ENCODE results near the gene RNASE4. TPM values are rescaled to one million over a fixed set of nuclear protein-coding genes. Genes with fewer than 3 reads are reported as not detected.

The RNASE4 gene
- total and polyA plus RNA-seq, 10 of the 15 experiments (the other 5 are each of a cell fraction or from before 2014, with no cell fraction given) = 0.87 to 2.6 (median 1.3) TPM

DNA sequence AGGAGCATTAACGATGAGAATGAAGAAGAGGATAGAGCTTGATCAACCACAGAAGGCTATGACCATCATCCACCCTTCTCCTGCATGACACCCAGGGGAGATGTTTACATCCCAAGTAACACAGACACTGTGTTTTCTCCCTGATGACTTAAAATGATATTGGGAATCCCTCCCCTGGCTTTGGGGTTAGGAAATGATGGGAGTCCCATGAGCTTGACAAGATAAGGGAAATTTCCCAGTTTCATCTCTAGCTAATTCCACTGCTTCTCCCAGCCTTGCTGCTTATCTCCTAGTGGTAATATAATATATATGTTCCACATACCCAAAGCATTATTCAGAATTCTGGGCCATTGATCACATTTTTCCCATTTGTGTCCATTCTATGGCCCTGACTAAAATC is 38.9 kb upstream of the RNASE4 start:
- no peaks in the 10 kb centered on the region for H4K20me1 ChIP-seq (ENCODE audit: control insufficient read depth, insufficient read depth)
- no TSS peak for BruUV-seq (replicated peaks)
- 88% methylated on average over 1 of the region's 1 CpG for WGBS (ENCODE audit: insufficient coverage, insufficient replicate concordance, low lambda C conversion rate, missing lambda C conversion rate)
- no peak overlapping the region for H3K27ac ChIP-seq (ENCODE audit: control insufficient read depth, insufficient read depth)
- DNase-seq (ENCODE audit: low read depth, low spot score) (no peak), FAIRE-seq (no peak), ATAC-seq (no peak)
- no peaks in the 10 kb centered on the region for H3K79me2 ChIP-seq (ENCODE audit: control insufficient read depth, insufficient read depth, low read length)
- ChIA-PET RAD21 (ENCODE audit: unreplicated experiment) (interaction anchor here (0.6 kb wide), 1 partner anchor 61 kb away, joined by 4 read pairs; no protein-coding TSS in a partner anchor), CTCF (interaction anchor here (0.7 to 1.1 kb wide), 2 partner anchors 45 to 51 kb away, joined by 3 read pairs; no protein-coding TSS in a partner anchor), SMC1A (ENCODE audit: uncharacterized antibody, unreplicated experiment) (interaction anchor here (0.8 to 1.3 kb wide), 3 partner anchors 13 to 46 kb away, joined by 3 to 4 read pairs (median 3); no protein-coding TSS in a partner anchor), POLR2A (no interaction called here)
- no peak overlapping the region for H2AFZ ChIP-seq (ENCODE audit: control insufficient read depth, low read depth, low read length)
- H3K4me1 ChIP-seq (ENCODE audit: control insufficient read depth, insufficient read depth, low read length) = no peaks in the 10 kb centered on the region
- intact Hi-C loops (cut with micrococcal nuclease; ENCODE audit: unreplicated experiment) = no loop called here
- no peaks in the 10 kb centered on the region; a peak in 1 of 4 replicates for H3K27me3 ChIP-seq (replicated peaks in 1 of 2; ENCODE audit: control insufficient read depth in 2 of 2, insufficient read depth in 2 of 2, low read length in 1 of 2)
- H3K4me2 ChIP-seq (ENCODE audit: control insufficient read depth, insufficient read depth) = no peak overlapping the region
- in situ Hi-C loops (cut with MboI) = no loop called here
- no peak for TF ChIP-seq SUPT20H (IDR thresholded peaks at IDR 0.05; ENCODE audit: borderline replicate concordance, control insufficient read depth, low read depth, low read length)
- TF ChIP-seq, protein P1, sequence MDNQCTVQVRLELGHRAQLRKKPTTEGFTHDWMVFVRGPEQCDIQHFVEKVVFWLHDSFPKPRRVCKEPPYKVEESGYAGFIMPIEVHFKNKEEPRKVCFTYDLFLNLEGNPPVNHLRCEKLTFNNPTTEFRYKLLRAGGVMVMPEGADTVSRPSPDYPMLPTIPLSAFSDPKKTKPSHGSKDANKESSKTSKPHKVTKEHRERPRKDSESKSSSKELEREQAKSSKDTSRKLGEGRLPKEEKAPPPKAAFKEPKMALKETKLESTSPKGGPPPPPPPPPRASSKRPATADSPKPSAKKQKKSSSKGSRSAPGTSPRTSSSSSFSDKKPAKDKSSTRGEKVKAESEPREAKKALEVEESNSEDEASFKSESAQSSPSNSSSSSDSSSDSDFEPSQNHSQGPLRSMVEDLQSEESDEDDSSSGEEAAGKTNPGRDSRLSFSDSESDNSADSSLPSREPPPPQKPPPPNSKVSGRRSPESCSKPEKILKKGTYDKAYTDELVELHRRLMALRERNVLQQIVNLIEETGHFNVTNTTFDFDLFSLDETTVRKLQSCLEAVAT (IDR thresholded peaks at IDR 0.05) = no peak
- TF ChIP-seq TARDBP (IDR thresholded peaks at IDR 0.05; ENCODE audit: borderline replicate concordance) = no peak
- TF ChIP-seq GABPA (IDR thresholded peaks at IDR 0.05; ENCODE audit: low read depth) = no peak
- TF ChIP-seq, protein P2, sequence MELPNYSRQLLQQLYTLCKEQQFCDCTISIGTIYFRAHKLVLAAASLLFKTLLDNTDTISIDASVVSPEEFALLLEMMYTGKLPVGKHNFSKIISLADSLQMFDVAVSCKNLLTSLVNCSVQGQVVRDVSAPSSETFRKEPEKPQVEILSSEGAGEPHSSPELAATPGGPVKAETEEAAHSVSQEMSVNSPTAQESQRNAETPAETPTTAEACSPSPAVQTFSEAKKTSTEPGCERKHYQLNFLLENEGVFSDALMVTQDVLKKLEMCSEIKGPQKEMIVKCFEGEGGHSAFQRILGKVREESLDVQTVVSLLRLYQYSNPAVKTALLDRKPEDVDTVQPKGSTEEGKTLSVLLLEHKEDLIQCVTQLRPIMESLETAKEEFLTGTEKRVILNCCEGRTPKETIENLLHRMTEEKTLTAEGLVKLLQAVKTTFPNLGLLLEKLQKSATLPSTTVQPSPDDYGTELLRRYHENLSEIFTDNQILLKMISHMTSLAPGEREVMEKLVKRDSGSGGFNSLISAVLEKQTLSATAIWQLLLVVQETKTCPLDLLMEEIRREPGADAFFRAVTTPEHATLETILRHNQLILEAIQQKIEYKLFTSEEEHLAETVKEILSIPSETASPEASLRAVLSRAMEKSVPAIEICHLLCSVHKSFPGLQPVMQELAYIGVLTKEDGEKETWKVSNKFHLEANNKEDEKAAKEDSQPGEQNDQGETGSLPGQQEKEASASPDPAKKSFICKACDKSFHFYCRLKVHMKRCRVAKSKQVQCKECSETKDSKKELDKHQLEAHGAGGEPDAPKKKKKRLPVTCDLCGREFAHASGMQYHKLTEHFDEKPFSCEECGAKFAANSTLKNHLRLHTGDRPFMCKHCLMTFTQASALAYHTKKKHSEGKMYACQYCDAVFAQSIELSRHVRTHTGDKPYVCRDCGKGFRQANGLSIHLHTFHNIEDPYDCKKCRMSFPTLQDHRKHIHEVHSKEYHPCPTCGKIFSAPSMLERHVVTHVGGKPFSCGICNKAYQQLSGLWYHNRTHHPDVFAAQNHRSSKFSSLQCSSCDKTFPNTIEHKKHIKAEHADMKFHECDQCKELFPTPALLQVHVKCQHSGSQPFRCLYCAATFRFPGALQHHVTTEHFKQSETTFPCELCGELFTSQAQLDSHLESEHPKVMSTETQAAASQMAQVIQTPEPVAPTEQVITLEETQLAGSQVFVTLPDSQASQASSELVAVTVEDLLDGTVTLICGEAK (IDR thresholded peaks at IDR 0.05; ENCODE audit: borderline replicate concordance) = no peak
- TF ChIP-seq MTA2 (IDR thresholded peaks at IDR 0.05; ENCODE audit: low read depth) = no peak
- TF ChIP-seq, protein P3, sequence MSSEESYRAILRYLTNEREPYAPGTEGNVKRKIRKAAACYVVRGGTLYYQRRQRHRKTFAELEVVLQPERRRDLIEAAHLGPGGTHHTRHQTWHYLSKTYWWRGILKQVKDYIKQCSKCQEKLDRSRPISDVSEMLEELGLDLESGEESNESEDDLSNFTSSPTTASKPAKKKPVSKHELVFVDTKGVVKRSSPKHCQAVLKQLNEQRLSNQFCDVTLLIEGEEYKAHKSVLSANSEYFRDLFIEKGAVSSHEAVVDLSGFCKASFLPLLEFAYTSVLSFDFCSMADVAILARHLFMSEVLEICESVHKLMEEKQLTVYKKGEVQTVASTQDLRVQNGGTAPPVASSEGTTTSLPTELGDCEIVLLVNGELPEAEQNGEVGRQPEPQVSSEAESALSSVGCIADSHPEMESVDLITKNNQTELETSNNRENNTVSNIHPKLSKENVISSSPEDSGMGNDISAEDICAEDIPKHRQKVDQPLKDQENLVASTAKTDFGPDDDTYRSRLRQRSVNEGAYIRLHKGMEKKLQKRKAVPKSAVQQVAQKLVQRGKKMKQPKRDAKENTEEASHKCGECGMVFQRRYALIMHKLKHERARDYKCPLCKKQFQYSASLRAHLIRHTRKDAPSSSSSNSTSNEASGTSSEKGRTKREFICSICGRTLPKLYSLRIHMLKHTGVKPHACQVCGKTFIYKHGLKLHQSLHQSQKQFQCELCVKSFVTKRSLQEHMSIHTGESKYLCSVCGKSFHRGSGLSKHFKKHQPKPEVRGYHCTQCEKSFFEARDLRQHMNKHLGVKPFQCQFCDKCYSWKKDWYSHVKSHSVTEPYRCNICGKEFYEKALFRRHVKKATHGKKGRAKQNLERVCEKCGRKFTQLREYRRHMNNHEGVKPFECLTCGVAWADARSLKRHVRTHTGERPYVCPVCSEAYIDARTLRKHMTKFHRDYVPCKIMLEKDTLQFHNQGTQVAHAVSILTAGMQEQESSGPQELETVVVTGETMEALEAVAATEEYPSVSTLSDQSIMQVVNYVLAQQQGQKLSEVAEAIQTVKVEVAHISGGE (CRISPR knock-in tag; IDR thresholded peaks at IDR 0.05) = no peak
- H3K4me3 ChIP-seq = no peak overlapping the region
- no peaks in the 10 kb centered on the region for H3K36me3 ChIP-seq (ENCODE audit: control insufficient read depth in 2 of 2, insufficient read depth in 2 of 2, low read length in 1 of 2)
- H3K9ac ChIP-seq (ENCODE audit: control insufficient read depth, insufficient read depth, low read length) = no peak overlapping the region
- H3K9me3 ChIP-seq (replicated peaks; ENCODE audit: control insufficient read depth, insufficient read depth, low read length) = no peaks in the 10 kb centered on the region

Data from GM12878 (cell line).